GM18858 (cell line): ENCODE data around the gene ABCF2.

ENCODE experiments used
- ATAC-seq: cut with Tn5 transposase; IDR thresholded peaks from one replicate; pipeline ENCODE4 v1.9.1; 2021; ENCODE audit not compliant: unreplicated experiment

Gene ABCF2

GRCh38 chr7:151252961-151253711 is 26.1 kb upstream of the ABCF2 start:
- no peak for ATAC-seq

DNA sequence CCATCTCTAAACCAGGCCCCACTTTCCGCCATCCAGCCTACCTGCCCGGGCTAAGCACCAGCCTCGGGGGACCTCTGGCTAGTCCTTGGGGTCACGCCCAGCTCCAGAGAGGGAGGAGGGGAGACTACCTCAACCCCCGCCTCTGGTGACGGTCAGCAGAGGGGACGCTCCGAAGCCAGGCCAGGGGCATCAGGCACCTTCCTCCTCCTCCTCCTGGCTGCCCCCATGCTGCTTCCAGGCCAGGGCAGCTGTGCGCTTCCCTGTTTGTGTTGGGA is 25.5 kb upstream of the ABCF2 start:
- no peak for ATAC-seq

DNA sequence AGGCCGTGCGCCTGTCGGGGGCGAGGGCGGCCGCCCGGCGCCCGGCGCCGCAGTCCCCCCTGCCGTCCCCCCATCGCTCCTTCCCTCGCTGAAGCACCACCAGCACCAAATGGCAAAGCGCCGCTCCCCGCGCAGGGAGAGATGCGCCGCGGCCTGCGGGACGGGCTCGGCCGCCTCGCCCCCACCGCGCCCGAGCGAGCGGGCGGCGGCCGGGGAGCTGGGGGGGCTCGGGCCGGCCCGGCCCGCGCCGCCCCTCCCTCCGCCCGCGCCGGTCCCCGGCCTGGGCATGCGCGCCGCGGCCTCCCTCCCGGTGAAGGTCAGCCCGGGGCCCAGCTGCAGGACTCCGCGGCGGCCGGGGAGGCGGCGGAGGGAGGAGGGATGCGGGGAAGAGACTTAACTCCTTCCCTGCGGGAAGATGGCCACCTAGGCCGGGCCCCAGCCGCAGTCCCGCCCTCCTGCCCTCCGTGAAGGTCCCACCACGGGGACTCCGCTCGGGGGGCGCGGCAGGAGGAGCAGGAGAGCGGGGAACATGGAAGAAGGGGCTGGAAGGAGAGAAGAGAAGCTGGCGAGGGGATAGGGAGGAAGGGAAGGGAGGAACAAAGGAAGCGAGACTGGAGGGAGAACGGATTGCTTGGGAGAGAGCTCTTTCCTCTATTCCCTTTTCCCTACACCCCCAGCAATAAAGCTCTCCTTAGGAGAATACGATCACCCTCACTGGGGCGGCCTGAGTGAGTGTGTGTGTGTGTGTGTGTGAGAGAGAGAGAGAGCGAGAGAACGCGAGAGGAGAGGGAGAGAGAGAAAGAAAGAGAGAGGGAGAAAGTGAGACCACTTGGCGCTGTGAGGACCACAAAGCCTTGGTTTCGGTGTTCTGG is 24.9 kb upstream of the ABCF2 start:
- ATAC-seq: no peak

DNA sequence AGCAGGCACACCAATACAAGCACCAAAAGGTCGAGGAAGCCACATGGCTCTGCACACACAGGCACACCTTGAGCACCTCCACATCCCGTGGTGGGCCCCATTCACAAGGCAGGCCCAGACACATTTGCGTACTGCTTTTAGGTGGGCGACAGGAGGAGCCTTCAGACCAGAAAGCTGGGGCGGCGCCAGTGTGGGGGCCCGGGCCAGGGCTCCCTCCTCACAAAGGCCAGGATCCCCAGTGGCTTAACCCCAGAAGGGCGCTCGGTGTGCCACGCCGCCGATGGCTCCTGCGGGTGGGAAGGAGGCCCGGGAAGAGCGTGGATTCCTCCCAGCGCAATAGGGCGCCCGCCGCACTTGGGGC is 24.3 kb upstream of the ABCF2 start:
- ATAC-seq: no peak

DNA sequence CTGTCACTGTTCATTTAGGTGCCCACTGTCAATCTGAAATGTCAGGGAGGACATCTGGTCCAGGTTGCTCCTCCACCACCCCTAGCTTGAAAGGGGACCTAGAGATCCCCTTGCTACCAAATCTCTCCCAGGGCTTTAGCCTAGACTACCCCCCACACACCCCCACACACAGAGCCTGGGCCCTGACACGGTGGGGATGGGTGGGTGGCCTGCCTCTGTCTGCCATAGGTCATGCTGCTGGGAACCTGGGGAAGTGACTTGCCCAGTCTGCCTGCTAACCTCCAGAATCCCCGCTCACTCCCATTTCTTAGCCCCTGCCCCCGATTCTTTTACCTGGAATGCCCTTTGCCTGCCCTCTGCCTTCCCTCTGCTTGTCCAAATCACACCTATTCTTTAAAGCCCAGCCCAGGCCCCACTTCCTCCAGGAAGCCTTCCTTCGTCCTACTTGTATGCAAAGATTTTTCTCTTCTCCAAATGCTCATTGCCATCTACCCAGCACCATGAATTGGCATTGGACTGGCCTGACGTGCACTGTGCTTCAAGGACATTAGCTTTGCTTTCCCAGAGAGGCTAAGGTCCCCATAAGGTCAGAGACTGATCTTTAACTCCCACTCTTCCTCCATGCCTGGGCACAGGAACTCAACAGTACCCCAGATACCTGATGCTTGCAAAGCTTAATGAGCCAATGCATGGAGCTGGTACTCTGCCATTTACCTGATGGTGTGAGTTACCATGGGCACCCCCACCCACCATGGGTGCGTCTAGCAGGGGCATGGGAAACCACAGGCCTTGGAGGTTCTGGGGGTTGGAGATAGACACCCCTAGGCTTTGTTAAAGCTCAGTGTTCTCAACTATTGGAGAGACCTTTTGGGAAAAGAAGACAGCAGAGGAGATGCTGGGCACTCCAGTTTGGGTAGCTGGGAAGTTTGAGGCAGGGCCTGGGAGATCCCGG is 23.5 kb upstream of the ABCF2 start:
- ATAC-seq: no peak

DNA sequence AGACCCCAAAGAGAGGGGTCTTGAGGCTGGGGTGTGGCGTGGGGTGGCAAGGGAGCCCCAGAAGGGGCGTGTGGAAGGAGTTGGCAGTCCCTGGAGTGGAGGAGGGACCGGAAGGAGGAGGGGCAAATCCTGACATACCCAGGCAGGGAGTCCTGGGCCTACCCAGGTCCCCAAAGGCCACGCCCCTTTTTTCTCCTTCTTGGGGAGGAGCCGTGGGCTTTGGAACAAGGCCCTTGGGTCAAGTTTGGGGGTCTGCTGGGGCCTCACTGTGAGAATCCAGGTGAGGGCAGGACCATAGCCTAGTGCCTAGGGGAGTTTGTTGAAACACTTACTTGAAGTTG is 22.7 kb upstream of the ABCF2 start:
- ATAC-seq: no peak

DNA sequence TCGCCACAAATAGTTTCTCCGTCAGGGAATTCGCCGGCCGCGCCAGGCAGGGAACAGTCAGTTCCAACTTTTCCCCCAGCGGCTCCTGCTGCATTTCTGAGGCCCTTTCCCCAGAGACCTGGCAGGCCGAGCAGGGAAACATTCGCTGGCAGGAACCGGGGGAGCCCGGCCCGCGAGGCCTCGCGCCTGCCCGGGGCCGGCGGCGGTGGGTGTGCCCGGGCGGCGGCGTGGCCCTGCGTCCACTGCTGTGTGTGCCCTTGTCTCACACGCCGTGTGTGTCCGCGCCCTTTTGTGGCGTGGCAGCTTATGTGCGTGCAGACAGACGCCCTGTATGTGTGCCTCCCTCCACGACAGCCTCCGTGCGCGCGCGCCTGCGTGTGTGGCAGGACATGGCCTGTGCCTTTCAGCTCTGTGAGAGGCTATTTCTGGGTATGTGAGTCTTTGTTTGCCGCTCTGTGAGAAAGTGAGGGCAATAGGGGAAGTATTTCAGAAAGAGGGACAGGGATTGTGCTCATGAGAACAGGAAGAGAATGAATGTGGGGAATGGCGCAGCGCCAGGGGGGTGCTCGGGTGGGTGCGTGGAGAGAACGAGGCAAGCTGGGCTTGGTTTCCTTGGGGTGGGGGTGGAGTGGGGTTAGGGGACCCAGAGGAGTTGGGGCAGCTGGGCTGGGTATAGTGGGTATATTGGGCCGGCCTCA is 22.2 kb upstream of the ABCF2 start:
- ATAC-seq: no peak

GRCh38 chr7:151248346-151249033 is 21.5 kb upstream of the ABCF2 start, which contains the start of gene SMARCD3:
Gene SMARCD3 (minus strand): TSS chr7:151248694. CDS start chr7:151248562, 132 bp downstream.
- no peak for ATAC-seq

- ATAC-seq: no peak
Measured at GRCh38 chr7:151247611-151248345, 20.8 kb upstream of the ABCF2 start.

DNA sequence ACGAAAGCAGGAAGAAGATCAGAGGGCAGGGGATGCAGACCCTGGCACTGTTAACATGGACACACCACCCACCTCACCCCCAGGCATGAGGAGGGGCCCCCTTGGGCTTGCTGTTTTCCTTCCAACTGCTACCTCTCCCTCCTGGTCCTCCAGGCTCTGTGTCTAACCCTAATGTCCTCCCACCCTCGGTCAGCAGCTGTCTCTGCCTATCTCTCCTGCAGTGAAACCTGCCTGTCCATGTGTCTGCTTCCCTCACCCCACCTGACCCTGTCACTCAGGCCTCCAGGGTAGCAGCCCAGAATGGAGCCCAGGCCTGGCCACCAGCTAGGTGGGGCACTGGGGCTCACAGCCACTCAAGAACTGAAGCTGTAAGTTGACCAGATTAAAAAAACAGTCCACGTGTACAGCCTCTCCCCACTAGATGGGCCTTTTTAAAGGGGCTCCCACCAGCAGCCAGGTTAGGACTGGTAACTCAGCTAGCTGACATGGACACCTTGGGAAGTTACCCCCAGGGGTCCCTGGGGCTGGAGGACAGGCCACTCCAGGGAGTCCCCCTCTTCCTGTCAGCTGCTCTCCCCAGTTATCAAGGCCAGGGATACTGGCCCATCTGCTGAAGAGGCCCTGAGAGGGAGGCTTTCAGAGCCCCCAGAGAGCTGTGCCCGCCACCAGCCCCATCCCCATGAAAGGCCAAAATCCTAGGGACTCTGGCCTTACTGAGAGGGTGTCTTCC is 20.0 kb upstream of the ABCF2 start:
- no peak for ATAC-seq

DNA sequence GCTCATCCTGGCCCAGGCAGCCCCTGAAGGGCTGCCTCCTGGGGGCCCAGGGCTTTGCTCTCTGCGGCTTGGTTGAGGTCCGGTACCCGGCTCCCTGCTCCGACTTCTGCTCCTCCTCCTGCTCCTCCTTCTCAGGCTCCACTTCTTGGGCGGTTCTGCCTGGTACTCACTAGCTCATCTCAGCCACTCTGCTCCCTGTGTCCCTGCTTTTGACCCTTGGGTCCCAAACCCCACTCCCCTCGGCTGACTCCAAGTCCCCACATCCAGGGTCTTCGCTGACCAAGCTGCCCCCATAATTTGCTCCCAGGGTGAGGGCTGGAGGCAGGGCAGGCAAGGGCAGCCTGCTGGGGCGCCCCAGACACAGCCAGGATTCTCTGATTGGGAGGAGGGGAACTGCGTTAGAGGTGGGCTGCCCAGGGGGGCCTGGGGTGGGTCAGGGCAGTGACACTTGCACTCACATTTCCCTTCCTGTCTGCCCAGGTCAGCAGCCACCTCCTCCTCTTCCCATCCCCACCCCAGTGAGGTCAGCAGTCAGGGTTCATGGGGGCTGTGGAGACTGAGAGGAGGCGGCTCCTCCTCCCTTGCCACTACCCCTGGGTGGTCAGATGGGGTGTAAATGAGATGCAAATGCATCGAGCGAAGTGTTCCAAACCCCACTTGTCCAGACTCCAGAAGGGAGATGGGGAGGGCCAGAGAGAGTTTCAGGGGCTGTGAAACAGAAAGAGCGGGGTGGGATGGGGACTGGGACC is 19.3 kb upstream of the ABCF2 start:
- ATAC-seq: no peak

DNA sequence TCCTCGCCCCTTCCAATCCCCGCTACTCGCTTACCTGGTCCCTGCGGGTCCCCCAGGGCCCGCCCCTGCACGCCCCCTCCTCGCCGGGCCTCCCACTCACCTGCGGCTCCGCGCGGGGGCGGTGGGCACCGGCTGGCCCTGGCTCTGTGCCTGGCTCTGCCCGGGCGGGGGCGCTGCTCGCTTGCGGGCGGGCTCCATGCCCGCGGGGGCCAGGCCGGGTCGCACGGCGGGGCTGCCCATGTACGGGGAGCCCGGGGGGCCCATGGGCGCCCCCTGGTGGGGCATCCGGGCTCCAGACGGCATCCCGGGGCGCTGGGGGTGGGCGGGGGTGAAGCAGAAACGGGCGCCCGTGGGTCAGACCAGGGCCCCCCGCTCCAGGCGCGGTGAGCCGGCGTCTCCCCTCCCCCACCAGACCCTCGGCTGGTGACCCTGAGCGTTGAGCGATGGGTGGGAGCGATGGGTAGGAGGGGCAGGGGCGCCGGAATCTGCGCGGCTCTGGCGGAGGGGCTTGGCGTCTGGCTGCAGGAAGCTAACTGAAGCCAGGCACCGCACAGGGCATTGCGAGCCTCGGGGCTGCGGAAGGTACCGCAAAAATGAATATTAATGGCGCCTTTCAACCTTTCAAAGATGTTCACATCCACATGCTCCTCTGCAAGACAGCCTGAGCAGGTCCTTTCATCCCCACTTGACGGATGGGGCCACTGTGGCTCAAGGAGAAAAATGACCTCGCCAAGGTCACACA is 18.5 kb upstream of the ABCF2 start:
- ATAC-seq: no peak

- no peak for ATAC-seq
Measured at GRCh38 chr7:151244841-151245346, 17.9 kb upstream of the ABCF2 start.

DNA sequence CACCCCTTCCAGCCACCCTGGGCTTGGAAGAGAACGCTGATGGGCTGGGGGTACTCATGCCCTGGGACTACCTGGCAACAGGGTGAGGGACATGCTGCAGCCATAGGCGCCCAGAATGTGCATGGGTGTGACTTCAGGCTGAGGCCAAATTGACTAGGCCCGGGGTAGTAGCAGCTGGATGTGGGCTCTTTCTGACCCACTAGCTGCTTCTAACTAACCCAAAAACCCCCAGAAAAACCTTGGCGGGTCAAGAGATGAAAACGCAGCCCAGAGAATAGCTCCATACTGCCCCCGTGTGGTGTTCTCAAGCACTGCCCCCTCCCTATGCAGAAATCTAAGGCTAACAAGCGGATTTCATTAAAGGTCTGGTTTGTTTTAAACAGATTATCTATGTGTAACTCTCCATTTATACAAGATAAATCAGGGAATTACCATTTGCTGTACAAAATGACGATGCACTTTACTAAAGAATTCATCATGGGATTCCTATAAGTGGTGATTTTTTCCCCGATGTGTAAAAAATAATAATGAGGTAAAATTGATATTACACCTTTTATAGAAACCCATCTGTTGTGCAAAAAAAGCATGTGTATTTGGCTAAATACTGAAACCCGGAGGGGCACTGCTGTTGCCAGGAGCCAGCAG is 17.3 kb upstream of the ABCF2 start:
- no peak for ATAC-seq

DNA sequence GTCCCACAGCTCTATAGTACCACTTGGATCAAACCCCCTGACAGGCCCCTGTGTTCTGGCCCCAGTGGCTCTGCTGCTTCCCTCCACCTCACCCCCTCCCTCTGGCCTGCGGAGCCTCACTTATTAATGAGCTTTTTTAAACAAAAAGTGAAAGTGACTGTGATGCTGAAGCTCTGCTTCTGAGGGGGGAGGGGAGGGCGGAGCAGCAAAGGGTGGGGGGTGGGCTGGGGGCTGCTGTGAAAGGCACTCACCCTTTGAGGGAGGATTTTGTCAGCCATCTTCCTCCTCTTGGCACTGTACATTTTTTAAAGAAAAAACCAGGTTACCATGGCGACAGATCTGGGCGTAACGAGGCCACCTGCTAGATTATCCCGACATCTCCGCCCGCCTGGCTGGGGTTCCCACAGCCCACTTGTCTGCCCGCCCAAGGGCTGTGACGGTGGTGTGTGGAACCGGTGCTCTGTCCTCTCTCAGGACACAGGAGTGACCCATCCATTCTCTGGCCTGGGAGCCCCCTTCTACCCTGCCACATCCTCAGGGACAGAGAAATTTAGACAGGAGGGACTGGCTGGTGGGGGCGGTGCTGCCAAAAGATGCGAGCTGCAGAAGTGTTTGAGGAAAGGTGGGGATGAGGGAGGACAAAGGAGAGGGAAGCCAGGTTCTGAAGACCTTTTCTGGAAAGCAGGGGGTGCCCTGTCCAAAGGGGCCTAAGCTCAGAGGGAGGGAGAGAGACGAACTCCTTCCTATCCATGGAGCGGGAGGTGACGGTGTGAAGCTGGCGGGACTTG is 16.6 kb upstream of the ABCF2 start:
- ATAC-seq: no peak

- no peak for ATAC-seq
Measured at GRCh38 chr7:151243045-151243349, 16.0 kb upstream of the ABCF2 start.
